HG03066 (cell line): ENCODE measurements around the gene RO60.
A peak's percentile ranks its signal among the peaks of the same experiment; 100 is the strongest.
"Not testable (repeated sequence)": the region's sequence is repeated elsewhere in the genome, so short reads cannot be mapped to it uniquely, and the experiment has no call there.

Experiments
- ATAC-seq: cut with Tn5 transposase; IDR thresholded peaks from one replicate; pipeline ENCODE4 v1.9.1; 2021; ENCODE audit warnings: low read depth; ENCODE audit not compliant: unreplicated experiment

Gene RO60

GRCh38 chr1:193059282-193060114, at the start of gene RO60, which contains the start of gene UCHL5:
Gene RO60 (plus strand): TSS chr1:193059612. CDS start chr1:193069055, 9,443 bp downstream.
Gene UCHL5 (minus strand): TSS chr1:193059360. CDS start chr1:193059260, 100 bp downstream.
- peak; percentile 90 for ATAC-seq

GRCh38 chr1:193011406-193011805, 48.0 kb upstream of the RO60 start:
- ATAC-seq, result no peak

GRCh38 chr1:193013005-193013404, 46.4 kb upstream of the RO60 start:
- ATAC-seq, result no peak

GRCh38 chr1:193013707-193014106, 45.7 kb upstream of the RO60 start:
- ATAC-seq, result no peak

GRCh38 chr1:193014400-193014799, 45.0 kb upstream of the RO60 start:
- ATAC-seq, result no peak

GRCh38 chr1:193016788-193017187, 42.6 kb upstream of the RO60 start:
- ATAC-seq, result no peak

- ATAC-seq, result no peak
These were observed 39.9 kb upstream of the RO60 start for GRCh38 chr1:193019442-193020026.

GRCh38 chr1:193025218-193025617, 34.2 kb upstream of the RO60 start:
- no peak for ATAC-seq

GRCh38 chr1:193030280-193030679, 29.1 kb upstream of the RO60 start:
- no peak for ATAC-seq

GRCh38 chr1:193031431-193031830, 28.0 kb upstream of the RO60 start:
- peak; percentile 63 for ATAC-seq

GRCh38 chr1:193032643-193033427, 26.6 kb upstream of the RO60 start:
- ATAC-seq, result not testable (repeated sequence)

GRCh38 chr1:193033610-193034009, 25.8 kb upstream of the RO60 start:
- no peak for ATAC-seq

GRCh38 chr1:193036337-193037047, 22.9 kb upstream of the RO60 start:
- no peak for ATAC-seq

- ATAC-seq, result no peak
These were observed 19.4 kb upstream of the RO60 start for GRCh38 chr1:193040011-193040410.

- ATAC-seq, result no peak
These were observed 16.4 kb upstream of the RO60 start for GRCh38 chr1:193042766-193043691.

- ATAC-seq, result not testable (repeated sequence)
These were observed 10.5 kb upstream of the RO60 start for GRCh38 chr1:193048913-193049312.

- ATAC-seq, result no peak
These were observed 5.2 kb upstream of the RO60 start for GRCh38 chr1:193054169-193054675.

- peak; percentile 43 for ATAC-seq
These were observed 707 bp upstream of the RO60 start for GRCh38 chr1:193058529-193059281.

- ATAC-seq, result no peak
These were observed 647 bp downstream of the RO60 start for GRCh38 chr1:193060115-193060403.
